Measurements from ENCODE around the gene ACSL1.

The ACSL1 gene, protein sequence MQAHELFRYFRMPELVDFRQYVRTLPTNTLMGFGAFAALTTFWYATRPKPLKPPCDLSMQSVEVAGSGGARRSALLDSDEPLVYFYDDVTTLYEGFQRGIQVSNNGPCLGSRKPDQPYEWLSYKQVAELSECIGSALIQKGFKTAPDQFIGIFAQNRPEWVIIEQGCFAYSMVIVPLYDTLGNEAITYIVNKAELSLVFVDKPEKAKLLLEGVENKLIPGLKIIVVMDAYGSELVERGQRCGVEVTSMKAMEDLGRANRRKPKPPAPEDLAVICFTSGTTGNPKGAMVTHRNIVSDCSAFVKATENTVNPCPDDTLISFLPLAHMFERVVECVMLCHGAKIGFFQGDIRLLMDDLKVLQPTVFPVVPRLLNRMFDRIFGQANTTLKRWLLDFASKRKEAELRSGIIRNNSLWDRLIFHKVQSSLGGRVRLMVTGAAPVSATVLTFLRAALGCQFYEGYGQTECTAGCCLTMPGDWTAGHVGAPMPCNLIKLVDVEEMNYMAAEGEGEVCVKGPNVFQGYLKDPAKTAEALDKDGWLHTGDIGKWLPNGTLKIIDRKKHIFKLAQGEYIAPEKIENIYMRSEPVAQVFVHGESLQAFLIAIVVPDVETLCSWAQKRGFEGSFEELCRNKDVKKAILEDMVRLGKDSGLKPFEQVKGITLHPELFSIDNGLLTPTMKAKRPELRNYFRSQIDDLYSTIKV

DNA sequence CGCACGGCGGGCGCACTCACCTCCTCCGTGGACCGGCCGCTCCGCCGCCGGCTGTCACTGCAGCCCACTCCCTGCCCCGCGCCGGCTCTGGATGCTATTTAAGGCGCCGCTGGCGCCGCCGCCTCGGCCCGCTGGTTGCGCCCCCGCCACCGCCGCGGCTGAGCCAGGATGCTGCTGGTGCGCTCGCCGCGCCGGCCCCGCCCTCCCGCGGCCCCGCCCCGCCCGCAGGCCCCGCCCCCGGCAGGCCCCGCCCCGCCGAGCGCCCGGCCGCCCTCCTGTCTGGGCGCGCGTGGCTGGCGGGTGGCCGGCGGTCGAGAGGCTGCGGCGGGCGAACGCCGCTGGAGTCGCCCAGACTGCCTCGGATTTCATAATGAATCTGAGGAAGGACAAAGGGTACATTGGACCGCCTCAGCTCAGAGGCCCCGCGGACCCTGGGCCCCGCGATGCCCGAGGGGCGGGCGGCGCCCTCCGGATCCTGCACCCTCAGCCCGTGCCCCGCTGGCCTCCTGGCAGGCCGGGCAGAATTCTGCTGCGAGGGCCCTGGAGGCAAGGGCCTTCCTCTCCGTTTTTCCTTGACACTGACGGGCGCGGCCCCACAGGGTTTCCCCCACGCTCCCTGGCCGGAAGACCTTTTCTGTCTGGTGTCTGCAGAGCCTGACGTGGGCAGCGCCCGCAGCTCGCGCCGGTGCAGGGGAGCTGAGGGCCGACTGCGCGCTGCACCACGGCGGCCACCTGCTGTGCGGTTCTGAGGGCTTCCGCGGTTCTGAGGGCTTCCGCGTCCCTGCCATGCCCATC, at the start of gene ACSL1:
ACSL1 (minus strand) TSS at position 73 of the 795 bp plus-strand sequence. CDS start 22,454 bp downstream, outside the sequence.
- peak; percentile 79 for DNase-seq

DNA sequence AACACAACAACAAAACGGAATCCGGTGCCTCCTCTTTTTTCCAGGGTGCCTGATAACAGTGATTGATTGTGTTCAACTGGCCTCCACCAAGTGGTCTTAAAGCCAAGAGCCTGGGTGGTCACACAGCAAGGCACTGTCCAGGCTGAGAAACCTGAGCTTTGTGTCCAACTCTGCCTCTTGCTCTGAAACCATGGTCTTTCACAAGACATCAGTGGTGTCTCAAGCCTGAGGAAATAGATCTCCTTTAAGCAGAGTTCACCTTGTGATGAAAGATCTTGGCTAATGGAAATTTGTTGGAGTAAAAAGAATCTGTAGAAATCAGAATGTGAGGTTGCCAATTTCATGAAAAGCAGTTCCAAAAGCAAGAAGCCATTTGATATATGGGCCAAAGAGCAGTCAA, 47.3 kb upstream of the ACSL1 start:
- DNase-seq: no peak

DNA sequence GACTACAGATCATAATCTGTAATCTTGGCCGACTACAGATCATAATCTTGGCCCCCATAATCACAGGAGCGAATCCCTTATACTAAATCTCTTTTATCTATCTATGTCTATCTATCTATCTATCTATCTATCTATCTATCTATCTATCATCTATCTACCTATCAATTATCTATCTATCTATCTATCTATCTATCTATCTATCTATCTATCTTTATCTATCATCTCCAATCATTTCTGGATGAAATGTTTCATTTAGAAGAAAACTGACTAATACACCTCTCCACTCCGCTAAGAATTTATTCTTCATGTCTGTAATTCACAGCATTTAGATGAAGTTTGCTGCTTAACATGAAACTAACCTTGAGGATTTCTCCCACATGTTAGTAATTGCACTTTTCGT, 45.0 kb upstream of the ACSL1 start:
- no peak for DNase-seq

DNA sequence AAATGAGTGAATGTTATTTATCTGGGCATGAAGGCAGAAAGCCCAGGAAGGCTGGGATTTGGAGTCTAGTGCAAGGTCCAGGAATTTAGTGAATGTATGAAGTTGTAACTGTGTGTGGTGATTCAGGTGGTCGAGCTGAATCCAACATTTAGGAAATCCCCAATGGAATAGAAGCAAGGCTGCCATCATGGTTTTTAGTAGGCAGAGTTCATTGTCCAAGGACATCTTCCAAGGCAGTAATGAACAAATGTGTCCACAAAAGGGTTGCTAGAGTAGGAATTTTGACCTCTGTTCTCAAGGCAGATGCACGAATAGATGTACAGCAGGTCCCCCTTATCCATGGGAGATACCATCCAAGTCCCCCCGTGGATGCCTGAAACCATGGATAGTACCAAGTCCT, 42.9 kb upstream of the ACSL1 start:
- no peak for DNase-seq

DNA sequence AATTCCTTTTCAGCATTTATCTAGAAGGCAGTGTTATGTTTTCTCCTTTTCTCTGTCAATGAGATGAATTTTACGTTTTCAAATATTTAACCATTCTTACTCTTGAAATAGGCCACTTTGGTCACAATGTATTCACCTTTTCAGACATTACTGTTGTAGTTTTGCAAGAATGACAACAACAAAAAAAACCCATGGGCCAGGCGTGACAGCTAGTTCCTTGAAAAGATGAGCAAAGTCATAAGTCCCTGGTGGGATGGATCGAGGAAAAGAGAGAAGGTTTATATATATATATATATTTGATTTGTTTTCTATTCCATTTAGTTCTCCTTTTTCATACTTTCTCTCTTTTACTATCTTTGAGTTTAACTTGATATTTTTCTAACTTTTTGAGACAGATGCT, 38.1 kb upstream of the ACSL1 start:
- no peak for DNase-seq

DNA sequence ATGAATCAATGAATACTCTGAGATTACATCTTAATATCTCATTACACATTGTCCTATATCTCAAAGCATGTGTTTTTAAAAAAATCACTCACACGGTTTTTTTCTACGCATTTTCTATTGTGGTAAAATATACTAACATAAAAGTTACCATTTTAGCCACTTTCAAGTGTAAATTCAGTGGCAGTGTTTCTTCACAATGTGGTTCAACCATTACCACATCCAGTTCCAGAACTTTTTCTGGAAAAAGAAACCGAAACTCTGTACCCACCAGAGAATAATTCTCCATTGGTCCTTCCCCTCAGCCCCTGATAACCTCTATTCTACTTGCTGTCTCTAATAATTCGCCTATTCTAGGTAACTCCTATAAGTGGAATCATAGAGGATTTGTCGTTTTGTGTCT, 35.3 kb upstream of the ACSL1 start:
- DNase-seq: no peak

DNA sequence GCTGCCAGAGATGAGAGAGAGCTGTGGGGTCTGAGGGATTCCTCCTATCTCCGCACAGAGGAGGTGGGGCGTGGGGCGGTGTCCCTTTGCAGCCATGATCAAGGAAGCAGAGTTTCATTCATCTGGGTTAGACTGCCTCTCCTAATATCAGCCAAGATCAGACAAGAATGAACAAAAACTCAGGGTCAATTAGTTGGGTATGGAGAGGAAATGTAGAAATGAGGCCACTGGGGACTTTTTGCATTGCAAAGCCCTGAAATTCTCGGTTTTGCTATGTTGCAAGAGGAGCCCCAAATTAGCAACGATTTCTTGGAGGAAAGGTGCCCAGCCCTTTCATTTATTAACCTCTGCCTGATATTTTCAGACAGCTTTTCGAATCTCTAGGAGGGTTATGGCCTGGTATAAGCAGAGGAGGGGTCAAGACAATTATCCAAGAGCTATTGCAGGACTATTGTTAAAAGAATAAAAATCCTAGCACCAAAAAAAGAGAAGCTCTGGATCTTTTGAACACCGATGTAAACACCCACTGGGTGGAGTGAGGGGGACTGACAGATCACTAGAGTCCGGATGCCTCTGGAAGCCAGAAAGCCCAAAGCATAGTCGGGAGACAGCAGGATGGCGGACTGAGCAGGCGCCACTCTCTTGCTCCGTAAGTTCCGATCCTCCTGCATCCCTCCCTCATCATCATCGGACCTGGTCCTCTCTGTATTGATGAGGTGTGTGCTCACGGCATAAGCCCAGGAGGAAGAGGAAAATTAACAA, 34.4 kb upstream of the ACSL1 start:
- DNase-seq: no peak

DNA sequence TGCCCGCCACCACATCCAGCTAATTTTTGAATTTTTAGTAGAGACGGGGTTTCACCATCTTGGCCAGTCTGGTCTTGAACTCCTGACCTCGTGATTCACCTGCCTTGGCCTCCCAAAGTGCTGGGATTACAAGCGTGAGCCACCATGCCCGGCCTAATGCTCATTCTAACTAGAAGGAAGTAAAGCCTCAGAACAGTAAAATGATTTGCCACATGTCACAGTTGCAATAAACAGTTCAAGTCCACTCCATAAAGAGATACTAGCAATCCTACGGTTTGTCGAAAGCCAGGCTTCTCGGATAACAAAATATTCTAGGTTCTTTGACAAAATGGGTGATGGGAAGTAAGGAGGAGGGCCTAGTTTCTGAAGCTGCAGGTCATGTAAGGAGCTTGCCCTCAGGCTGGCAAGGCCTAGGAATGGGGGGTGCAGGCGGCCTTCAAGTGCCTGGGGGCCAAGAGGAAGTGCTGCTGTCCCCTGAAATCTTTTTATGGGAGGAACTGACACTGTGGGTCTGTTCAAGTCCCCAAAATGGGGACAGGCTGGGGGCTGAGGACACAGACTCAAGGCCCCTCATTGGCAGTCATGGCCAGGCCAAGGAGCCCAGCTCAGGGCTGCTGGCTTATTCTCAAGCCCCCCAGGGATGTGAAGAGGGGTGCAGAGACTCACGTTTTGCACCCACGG, 31.8 kb upstream of the ACSL1 start:
- DNase-seq: no peak

DNA sequence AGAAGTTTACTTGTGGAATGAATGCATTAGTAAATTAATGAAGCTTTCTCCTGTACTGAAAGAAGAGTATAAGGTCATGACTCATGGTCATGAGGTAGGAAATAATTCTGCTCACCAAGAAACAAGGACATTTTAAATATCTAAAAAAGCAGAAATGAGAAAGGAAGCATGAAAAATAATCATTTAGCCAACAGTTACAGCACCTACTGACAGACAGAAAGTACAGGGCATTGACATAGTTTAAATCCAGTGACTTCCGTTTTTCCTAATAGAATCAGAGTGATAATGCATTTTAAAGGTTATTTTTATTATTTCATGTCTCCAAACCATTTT, 30.5 kb upstream of the ACSL1 start:
- no peak for DNase-seq

DNA sequence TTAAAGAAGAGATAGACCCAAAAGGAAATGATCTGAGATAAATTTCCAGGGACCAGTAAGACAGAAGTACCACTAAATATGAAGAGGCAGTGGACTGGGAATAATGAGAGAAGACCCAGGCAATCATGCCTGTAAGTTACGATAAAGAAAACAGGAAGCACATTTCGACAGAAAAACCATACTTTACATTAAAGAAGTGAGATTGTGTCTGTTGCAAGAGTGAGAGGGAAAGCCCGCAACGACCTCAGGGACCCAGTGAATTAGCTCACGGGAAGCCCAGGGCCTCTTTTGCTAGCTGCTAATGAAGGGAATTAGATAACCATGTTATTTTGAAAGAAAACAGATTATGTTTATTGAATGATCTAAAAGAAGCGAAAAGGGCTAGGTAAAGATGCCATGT, 28.9 kb upstream of the ACSL1 start:
- DNase-seq: no peak

DNA sequence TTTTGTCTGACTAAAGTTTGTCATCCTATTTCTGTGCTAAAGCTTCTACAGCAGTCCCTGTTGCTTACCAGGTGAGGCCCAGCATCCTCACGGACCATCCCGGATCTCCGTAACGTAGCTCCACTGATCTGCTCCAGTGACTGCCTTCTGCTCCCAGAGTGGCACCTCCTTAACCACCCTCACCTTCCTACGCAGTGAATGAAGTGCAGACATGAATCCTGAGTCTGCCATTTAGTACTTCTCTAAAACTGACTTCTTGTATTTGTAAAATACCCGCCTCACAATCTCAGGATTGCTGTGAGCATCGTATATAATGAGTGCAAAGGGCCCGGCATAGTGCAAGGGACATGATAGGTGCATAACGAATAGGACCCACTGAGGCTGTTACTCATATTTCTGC, 27.7 kb upstream of the ACSL1 start:
- no peak for DNase-seq

DNA sequence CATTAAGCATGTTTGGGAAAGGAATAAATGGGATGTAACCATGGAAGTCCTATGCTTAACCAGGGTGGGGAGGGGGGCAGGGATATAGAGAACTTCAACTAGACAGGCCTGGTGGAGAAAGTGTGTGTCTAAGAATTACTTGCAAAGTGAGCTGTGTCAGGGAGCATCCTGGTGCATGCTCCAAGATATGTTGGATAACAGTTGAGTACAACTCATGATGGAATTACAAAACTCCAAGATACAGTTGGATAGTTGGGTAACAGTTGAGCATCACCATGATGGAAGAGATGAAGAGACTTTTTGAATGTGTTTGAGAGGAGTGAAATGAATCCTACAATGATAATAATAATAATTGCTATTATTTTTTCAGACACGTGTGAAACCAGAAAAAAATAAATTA, 26.1 kb upstream of the ACSL1 start:
- no peak for DNase-seq

DNA sequence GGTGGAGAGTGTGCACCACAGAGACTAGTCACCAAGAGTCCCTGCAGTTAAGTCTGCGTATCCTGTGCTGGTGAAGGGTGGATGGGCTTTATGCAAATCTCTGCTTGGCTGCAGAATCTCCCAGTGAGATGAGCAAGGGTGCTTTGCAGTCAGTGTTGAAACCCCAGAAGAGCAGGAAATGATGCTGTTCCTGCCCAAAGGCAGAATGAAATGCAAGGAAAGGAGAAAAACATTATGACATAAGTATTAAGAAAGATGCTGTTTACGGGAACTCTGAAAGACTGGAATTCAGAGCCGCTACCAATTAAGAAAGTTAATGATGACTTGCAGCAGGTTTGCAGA, 25.4 kb upstream of the ACSL1 start:
- DNase-seq: no peak

DNA sequence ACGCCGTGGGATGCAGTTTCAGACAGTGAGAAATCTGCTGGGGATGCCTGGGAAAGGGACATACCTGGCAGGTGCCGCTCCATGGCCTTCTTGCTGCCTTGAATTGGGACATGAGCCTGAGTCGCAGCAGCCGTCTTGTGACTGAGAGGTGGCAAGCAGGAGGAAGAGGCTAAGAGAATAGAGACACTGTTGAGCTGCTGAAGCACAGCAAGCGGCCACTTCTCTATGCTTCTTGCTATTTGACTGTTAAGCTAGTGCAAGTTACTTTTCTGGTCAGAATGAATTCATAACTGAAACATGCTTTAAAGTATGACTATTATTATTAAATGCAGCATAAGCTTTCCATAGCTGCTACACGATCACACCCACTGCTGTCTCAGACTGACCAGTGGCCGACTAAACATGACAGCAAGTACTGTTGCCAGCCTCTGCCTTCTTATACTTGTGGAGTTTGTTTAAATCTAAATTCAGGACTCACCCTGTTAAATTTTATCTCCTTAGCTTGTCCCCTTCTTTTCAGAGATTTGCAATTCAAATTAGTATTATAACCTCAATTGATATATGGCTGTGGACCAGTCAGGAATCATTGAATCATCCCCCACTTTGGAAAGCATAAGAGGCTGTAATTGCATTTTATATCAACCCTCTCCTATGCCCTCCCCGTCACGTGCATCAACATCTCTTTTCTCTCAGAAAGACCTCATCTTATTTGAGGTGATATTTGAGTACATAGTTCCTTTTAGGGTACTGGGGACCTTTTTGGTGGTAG, 24.8 kb upstream of the ACSL1 start:
- no peak for DNase-seq

DNA sequence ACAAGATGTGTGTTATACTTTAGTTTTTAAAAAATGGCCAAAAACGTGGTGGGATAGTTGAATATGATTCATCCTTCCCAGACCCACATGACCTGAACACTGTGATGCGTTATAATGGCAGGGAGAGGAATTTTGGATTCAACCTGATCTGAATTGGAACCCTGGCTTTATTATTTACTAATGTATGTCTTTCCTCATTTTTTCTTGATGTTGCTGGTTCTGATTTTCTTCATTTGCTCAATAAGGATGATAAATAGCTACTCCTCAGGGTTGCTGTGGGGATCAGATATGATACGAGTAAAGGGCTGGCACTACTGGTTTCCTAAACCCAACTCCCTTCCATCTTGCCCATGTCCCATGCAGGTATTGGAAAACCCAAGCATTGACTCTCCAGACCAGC, 24.2 kb upstream of the ACSL1 start:
- DNase-seq: no peak

DNA sequence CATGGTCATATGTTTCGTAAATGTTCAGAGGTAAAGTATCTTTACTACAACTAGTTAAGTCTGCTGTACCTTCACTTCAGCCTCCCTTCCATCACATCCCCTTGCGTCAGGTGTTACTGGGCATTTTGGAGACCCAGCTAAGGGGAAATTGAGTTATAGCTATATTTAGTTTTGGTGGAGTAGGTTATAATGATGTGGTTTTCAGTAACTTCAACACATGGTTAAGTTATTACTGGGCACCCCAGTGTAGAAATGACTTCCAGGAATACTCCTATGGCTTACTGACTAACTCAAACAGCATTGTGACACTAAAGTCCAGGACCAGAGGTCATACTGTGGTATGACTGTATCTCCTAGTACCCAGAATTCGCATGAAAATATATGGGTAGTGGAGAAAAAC, 23.4 kb upstream of the ACSL1 start:
- no peak for DNase-seq

DNA sequence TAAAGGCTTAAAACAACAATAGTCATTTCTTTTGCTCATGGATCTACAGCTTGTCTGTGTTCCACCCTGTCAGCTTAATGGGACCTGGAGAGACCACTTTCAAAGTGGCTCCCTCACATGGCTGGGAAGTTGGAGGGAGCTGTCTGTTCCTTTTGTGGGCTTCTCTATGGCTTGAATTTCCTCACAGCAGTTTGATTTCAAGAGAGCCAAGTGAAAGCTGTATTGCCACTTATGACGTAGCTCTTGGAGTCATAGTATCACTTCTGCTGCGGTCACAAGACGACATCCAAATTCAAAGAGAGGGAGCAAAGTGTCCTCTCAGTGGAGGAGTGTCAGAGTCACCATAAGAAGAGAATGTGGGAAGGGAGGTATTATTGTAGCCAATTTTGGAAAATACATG, 22.7 kb upstream of the ACSL1 start:
- no peak for DNase-seq

DNA sequence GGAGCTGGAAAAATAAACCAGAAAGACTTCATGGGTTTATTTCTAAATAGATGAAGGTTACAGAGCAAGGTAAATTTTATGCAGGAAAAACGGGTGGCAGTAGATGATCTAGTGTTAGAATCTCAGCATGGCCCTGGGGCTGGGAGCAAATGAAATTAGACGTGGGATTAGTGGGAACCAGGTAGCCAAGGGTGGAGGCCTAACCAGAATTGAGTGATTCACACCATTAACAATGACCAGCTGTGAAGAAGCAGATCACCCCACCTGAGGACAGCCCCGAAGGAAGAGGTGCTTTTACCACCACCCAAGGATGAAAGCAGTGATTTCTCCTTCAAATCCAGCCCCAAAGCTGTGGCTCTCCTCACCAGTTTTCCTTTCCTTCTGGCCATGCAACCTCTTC, 20.8 kb upstream of the ACSL1 start:
- no peak for DNase-seq

DNA sequence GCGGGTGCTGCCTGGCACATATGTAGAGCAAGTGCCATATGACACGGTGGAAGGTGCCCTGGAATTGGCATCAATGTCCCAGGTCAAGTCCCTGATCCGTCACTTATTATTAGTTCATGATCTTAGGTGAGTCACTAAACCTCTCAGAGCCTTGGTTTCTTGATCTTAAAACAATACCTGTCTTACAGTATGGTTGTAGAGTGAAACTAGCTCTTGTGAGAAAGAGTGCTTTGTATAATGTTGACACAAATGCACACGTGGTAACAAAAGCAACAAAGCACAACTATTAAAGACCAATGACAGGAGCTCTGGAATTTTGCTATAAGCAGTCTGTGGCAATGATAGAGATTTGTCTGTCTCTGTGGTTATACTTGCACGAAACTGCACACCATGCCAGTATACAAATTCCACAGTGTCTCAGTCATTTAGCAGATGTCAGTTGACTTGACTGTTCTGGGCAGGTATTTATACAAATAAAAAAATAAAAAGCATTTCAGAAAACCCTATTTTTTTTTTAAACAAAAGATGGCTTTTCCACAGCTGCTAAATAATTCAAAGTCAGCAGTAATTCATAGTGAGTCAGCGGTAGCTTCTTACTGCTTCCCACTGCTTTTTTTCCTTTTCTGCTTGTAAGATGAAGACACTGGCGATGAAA, 19.7 kb upstream of the ACSL1 start:
- no peak for DNase-seq

DNA sequence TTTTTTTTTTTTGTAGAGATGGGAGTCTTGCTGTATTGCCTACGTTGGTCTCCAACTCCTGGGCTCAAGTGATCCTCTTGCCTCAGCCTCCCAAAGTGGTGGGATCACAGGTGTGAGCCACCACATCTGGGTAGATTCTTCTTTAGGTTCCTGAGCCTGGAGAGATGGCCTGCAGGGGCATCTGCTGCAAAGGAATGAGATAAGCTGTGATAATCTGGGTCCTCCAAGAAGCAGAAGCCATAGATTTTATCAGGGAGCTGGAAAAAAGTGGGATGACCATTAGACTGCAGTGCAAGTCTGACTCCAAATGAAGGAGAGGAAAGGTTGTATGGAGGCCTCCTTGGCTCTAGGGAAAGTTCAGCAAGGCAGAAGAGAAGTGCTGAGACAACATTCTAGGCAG, 19.0 kb upstream of the ACSL1 start:
- DNase-seq: no peak

DNA sequence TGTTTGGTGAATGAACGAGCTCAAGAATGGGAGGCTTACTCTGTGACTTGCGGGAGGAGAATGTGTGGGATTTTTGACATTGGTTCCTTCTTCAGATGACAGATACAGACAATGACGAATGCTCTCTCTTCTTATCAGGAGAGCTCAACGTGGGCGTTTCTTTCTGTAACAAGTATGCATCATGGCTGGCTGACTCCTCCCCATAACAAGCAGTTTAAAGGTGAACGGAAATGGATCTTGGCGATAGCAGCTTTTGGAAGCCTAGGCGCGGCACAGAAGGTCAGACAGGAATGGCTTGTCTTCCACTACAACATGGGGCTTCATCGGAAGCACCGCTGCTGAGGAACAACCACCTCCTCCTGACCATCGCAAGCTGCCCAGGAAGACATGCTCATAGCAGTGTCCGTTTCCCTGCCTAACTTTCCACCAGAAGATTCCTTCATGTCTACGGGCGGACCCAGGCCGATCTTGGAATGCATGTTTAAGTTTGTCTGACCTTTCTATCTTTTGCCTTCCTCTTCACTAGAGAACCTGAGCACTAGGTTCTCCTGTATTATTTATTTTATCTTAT, 18.3 kb upstream of the ACSL1 start:
- DNase-seq: peak; percentile 23

Data from stimulated activated CD4-positive, alpha-beta T cell treated with anti-CD3 and anti-CD28 coated beads, Interleukin-4, amount 100 ng/mL, for 24 hours (primary cell).